ENCODE measurements around the gene OR2AT4. TPM values are rescaled to one million over a fixed set of nuclear protein-coding genes. Genes with fewer than 3 reads are reported as not detected.
A peak's percentile ranks its signal among the peaks of the same experiment; 100 is the strongest.

Gene OR2AT4
- total and polyA plus RNA-seq, 2 donors from 2014 or later: not detected

GRCh38 chr11:75063741-75064314 lies 32.8 kb downstream of the OR2AT4 start:
- Histone ChIP-seq H3K4me3 (ENCODE audit: low read length in 3 of 3) (no peak overlapping the region), H3K27ac (ENCODE audit: low read depth in 2 of 2, low read length in 2 of 2) (no peak overlapping the region), H3K9ac (ENCODE audit: low read length in 3 of 3) (no peak overlapping the region), H3K9me3 (ENCODE audit: control insufficient read depth in 2 of 3, insufficient read depth in 1 of 3, low read length in 3 of 3) (no peaks in the 10 kb centered on the region), H3K27me3 (ENCODE audit: control insufficient read depth, insufficient read depth, low read length) (no peaks in the 10 kb centered on the region), H3K4me1 (ENCODE audit: control insufficient read depth in 2 of 3, insufficient read depth in 2 of 3, low read depth in 1 of 3, low read length in 3 of 3) (no peaks in the 10 kb centered on the region), H3K36me3 (ENCODE audit: control insufficient read depth in 2 of 3, insufficient read depth in 3 of 3, low read length in 3 of 3) (no peaks in the 10 kb centered on the region)
- FAIRE-seq: no peak
- intact Hi-C loops (cut with DNase I): no loop called here
- TF ChIP-seq CTCF (IDR thresholded peaks at IDR 0.05; ENCODE audit: borderline replicate concordance, extremely low read depth, insufficient read depth): no peak
- DNase-seq: peak in 2 of 5 donors; percentile 4 to 9

DNA sequence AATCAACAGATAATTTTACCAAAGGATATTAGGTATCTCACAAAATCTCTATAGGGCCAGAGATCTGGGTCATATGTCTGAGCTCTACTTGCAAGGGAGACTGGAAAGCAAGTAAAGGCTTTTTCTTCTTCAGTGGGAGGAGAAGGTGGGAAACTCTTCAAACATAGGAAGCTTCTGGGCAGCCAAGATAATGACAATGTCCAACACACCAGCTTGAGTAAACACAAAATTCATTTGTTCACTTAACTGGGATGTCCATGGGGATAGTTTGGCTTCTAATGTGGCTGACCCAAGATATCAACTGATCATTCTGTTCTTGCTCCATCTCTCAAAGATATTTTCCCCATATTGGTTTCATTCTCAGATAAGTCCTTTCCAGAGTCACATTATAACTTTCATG lies 37.4 kb downstream of the OR2AT4 start:
- DNase-seq (no peak), FAIRE-seq (no peak)
- Histone ChIP-seq H3K9me3 (ENCODE audit: control insufficient read depth in 2 of 3, insufficient read depth in 1 of 3, low read length in 3 of 3) (no peaks in the 10 kb centered on the region), H3K36me3 (ENCODE audit: control insufficient read depth in 2 of 3, insufficient read depth in 3 of 3, low read length in 3 of 3) (no peaks in the 10 kb centered on the region), H3K27ac (ENCODE audit: low read depth in 2 of 2, low read length in 2 of 2) (no peak overlapping the region), H3K27me3 (ENCODE audit: control insufficient read depth, insufficient read depth, low read length) (no peaks in the 10 kb centered on the region), H3K4me1 (ENCODE audit: control insufficient read depth in 2 of 3, insufficient read depth in 2 of 3, low read depth in 1 of 3, low read length in 3 of 3) (no peaks in the 10 kb centered on the region), H3K9ac (ENCODE audit: low read length in 3 of 3) (no peak overlapping the region), H3K4me3 (ENCODE audit: low read length in 3 of 3) (no peak overlapping the region)
- intact Hi-C loops (cut with DNase I): no loop called here
- TF ChIP-seq CTCF (IDR thresholded peaks at IDR 0.05; ENCODE audit: borderline replicate concordance, extremely low read depth, insufficient read depth): no peak

DNA sequence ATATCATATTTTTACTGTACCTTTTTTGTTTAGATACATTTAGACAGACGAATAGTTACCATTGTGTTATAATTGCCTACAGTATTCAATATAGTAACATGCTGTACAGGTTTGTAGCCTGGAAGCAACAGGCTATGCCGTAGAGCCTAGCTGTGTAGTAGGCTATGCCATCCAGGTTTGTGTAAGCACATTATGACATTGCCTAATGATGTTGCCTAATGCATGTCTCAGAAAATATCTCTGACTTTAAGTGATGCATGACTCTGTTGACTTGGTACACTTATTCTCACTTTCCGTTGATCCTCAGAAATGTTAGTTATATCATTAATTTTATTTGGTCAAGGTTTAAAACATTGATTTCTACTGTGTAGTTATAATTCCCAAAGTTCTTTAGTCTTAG lies 39.9 kb downstream of the OR2AT4 start:
- no peak for FAIRE-seq
- no peak overlapping the region for H3K27ac ChIP-seq (ENCODE audit: low read depth in 2 of 2, low read length in 2 of 2)
- no peak overlapping the region for H3K9ac ChIP-seq (ENCODE audit: low read length in 3 of 3)
- no peaks in the 10 kb centered on the region for H3K4me1 ChIP-seq (ENCODE audit: control insufficient read depth in 2 of 3, insufficient read depth in 2 of 3, low read depth in 1 of 3, low read length in 3 of 3)
- DNase-seq: no peak
- no peaks in the 10 kb centered on the region for H3K27me3 ChIP-seq (ENCODE audit: control insufficient read depth, insufficient read depth, low read length)
- H3K36me3 ChIP-seq (ENCODE audit: control insufficient read depth in 2 of 3, insufficient read depth in 3 of 3, low read length in 3 of 3): no peaks in the 10 kb centered on the region
- no peak overlapping the region for H3K4me3 ChIP-seq (ENCODE audit: low read length in 3 of 3)
- TF ChIP-seq CTCF (IDR thresholded peaks at IDR 0.05; ENCODE audit: borderline replicate concordance, extremely low read depth, insufficient read depth): no peak
- H3K9me3 ChIP-seq (ENCODE audit: control insufficient read depth in 2 of 3, insufficient read depth in 1 of 3, low read length in 3 of 3): peaks cover 0 to 2% (median 0%) of the 10 kb centered on the region in 3 donors
- intact Hi-C loops (cut with DNase I): no loop called here

- no peaks in the 10 kb centered on the region for H3K4me1 ChIP-seq (ENCODE audit: control insufficient read depth in 2 of 3, insufficient read depth in 2 of 3, low read depth in 1 of 3, low read length in 3 of 3)
- intact Hi-C loops (cut with DNase I): no loop called here
- TF ChIP-seq CTCF (IDR thresholded peaks at IDR 0.05; ENCODE audit: borderline replicate concordance, extremely low read depth, insufficient read depth): no peak
- FAIRE-seq (no peak), DNase-seq (no peak)
- H3K9ac ChIP-seq (ENCODE audit: low read length in 3 of 3): no peak overlapping the region
- H3K27ac ChIP-seq (ENCODE audit: low read depth in 2 of 2, low read length in 2 of 2): no peak overlapping the region
- H3K4me3 ChIP-seq (ENCODE audit: low read length in 3 of 3): no peak overlapping the region
- H3K27me3 ChIP-seq (ENCODE audit: control insufficient read depth, insufficient read depth, low read length): no peaks in the 10 kb centered on the region
- H3K9me3 ChIP-seq (ENCODE audit: control insufficient read depth in 2 of 3, insufficient read depth in 1 of 3, low read length in 3 of 3): peaks cover 0 to 2% (median 0%) of the 10 kb centered on the region in 3 donors
- no peaks in the 10 kb centered on the region for H3K36me3 ChIP-seq (ENCODE audit: control insufficient read depth in 2 of 3, insufficient read depth in 3 of 3, low read length in 3 of 3)
Observed at GRCh38 chr11:75055511-75055910, 41.2 kb downstream of the OR2AT4 start.

Measured in kidney (tissue), 14 donors.